Duodenal mucosa (tissue), 2 donors: ENCODE results near the gene SDHB.

Experiments
- H3K27ac ChIP-seq: one replicate; pipeline ENCODE4 v1.7.0; 2013; ENCODE audit warnings: low read depth, low read length
- H3K27me3 ChIP-seq, 2 donors: one replicate each; pipeline ENCODE4 v1.7.0; 2013; ENCODE audit warnings: low read length in 2 of 2, control low read depth in 1 of 2; ENCODE audit not compliant: insufficient read depth in 2 of 2, control insufficient read depth in 1 of 2
- H3K36me3 ChIP-seq, 2 donors: one replicate each; pipeline ENCODE4 v1.7.0; 2013; ENCODE audit warnings: low read length in 2 of 2, control low read depth in 1 of 2; ENCODE audit not compliant: insufficient read depth in 2 of 2, control insufficient read depth in 1 of 2
- H3K4me1 ChIP-seq, 2 donors: one replicate each; pipeline ENCODE4 v1.7.0; 2013; ENCODE audit warnings: low read length in 2 of 2, control low read depth in 1 of 2; ENCODE audit not compliant: insufficient read depth in 2 of 2, control insufficient read depth in 1 of 2
- H3K4me3 ChIP-seq, 2 donors: one replicate each; pipeline ENCODE4 v1.7.0; 2013; ENCODE audit warnings: low read length in 2 of 2, low read depth in 1 of 2
- H3K9ac ChIP-seq, 2 donors: one replicate each; pipeline ENCODE4 v1.7.0; 2013; ENCODE audit warnings: low read length in 2 of 2, low read depth in 1 of 2
- H3K9me3 ChIP-seq, 2 donors: one replicate each; pipeline ENCODE4 v1.7.0; 2013; ENCODE audit warnings: low read length in 2 of 2, control low read depth in 1 of 2; ENCODE audit not compliant: control insufficient read depth in 1 of 2

SDHB gene

GRCh38 chr1:17075470-17076255, 21.8 kb upstream of the SDHB start:
- H3K36me3 ChIP-seq: no peaks in the 10 kb centered on the region
- H3K27me3 ChIP-seq: no peaks in the 10 kb centered on the region
- no peaks in the 10 kb centered on the region for H3K4me1 ChIP-seq
- H3K9ac ChIP-seq: no peak overlapping the region
- H3K9me3 ChIP-seq: no peaks in the 10 kb centered on the region
- no peak overlapping the region for H3K27ac ChIP-seq
- H3K4me3 ChIP-seq: no peak overlapping the region

- H3K27ac ChIP-seq: no peak overlapping the region
- H3K9me3 ChIP-seq: no peaks in the 10 kb centered on the region
- no peak overlapping the region for H3K4me3 ChIP-seq
- no peaks in the 10 kb centered on the region for H3K4me1 ChIP-seq
- H3K36me3 ChIP-seq: no peaks in the 10 kb centered on the region
- no peak overlapping the region for H3K9ac ChIP-seq
- H3K27me3 ChIP-seq: no peaks in the 10 kb centered on the region
These were observed 18.0 kb upstream of the SDHB start for GRCh38 chr1:17071794-17072193.

GRCh38 chr1:17070163-17070525, 16.3 kb upstream of the SDHB start:
- peaks cover 0 to 3% of the 10 kb centered on the region in 2 donors for H3K9me3 ChIP-seq
- H3K4me3 ChIP-seq: no peak overlapping the region
- no peak overlapping the region for H3K27ac ChIP-seq
- no peaks in the 10 kb centered on the region for H3K36me3 ChIP-seq
- H3K9ac ChIP-seq: no peak overlapping the region
- H3K4me1 ChIP-seq: no peaks in the 10 kb centered on the region
- H3K27me3 ChIP-seq: no peaks in the 10 kb centered on the region

GRCh38 chr1:17069452-17070162, 15.8 kb upstream of the SDHB start:
- H3K36me3 ChIP-seq: no peaks in the 10 kb centered on the region
- no peak overlapping the region for H3K9ac ChIP-seq
- peaks cover 0 to 3% of the 10 kb centered on the region in 2 donors for H3K9me3 ChIP-seq
- H3K4me3 ChIP-seq: no peak overlapping the region
- no peaks in the 10 kb centered on the region for H3K4me1 ChIP-seq
- H3K27ac ChIP-seq: no peak overlapping the region
- no peaks in the 10 kb centered on the region for H3K27me3 ChIP-seq

GRCh38 chr1:17068789-17069188, 15.0 kb upstream of the SDHB start:
- Histone ChIP-seq H3K4me3 (no peak overlapping the region), H3K36me3 (no peaks in the 10 kb centered on the region), H3K9me3 (peaks cover 0 to 3% of the 10 kb centered on the region in 2 donors), H3K27me3 (no peaks in the 10 kb centered on the region), H3K4me1 (no peaks in the 10 kb centered on the region), H3K27ac (no peak overlapping the region), H3K9ac (no peak overlapping the region)

GRCh38 chr1:17067465-17068240, 13.8 kb upstream of the SDHB start:
- H3K36me3 ChIP-seq: no peaks in the 10 kb centered on the region
- peaks cover 0 to 3% of the 10 kb centered on the region in 2 donors for H3K9me3 ChIP-seq
- H3K27ac ChIP-seq: peak overlapping the region; percentile 40
- H3K9ac ChIP-seq: no peak overlapping the region
- H3K4me1 ChIP-seq: no peaks in the 10 kb centered on the region
- no peaks in the 10 kb centered on the region for H3K27me3 ChIP-seq
- H3K4me3 ChIP-seq: no peak overlapping the region

GRCh38 chr1:17067069-17067426, 13.2 kb upstream of the SDHB start:
- Histone ChIP-seq H3K9ac (no peak overlapping the region), H3K4me1 (no peaks in the 10 kb centered on the region), H3K27me3 (no peaks in the 10 kb centered on the region), H3K4me3 (no peak overlapping the region), H3K36me3 (no peaks in the 10 kb centered on the region), H3K27ac (no peak overlapping the region), H3K9me3 (peaks cover 0 to 3% of the 10 kb centered on the region in 2 donors)

GRCh38 chr1:17066361-17067068, 12.7 kb upstream of the SDHB start:
- peaks cover 0 to 3% of the 10 kb centered on the region in 2 donors for H3K9me3 ChIP-seq
- no peaks in the 10 kb centered on the region for H3K27me3 ChIP-seq
- H3K27ac ChIP-seq: no peak overlapping the region
- no peaks in the 10 kb centered on the region for H3K36me3 ChIP-seq
- no peaks in the 10 kb centered on the region for H3K4me1 ChIP-seq
- H3K4me3 ChIP-seq: no peak overlapping the region
- H3K9ac ChIP-seq: no peak overlapping the region

- Histone ChIP-seq H3K9me3 (peaks cover 0 to 3% of the 10 kb centered on the region in 2 donors), H3K9ac (no peak overlapping the region), H3K36me3 (no peaks in the 10 kb centered on the region), H3K4me1 (no peaks in the 10 kb centered on the region), H3K27ac (no peak overlapping the region), H3K27me3 (no peaks in the 10 kb centered on the region), H3K4me3 (no peak overlapping the region)
These were observed 11.8 kb upstream of the SDHB start for GRCh38 chr1:17065666-17066065.
